GM23338 (cell line): Measurements from ENCODE around the gene BSX.
A peak's percentile ranks its signal among the peaks of the same experiment; 100 is the strongest.

Source experiments
- CREB1 ChIP-seq: fragments of 250-450 bp; sonication (Bioruptor Pico); IDR thresholded peaks from 2 replicates; pipeline ENCODE4 v1.5.0; 2020; ENCODE audit warnings: low read depth, mild to moderate bottlenecking, moderate library complexity
- ETS1 ChIP-seq: IDR thresholded peaks from 2 replicates; pipeline ENCODE4 v1.6.1; 2016; ENCODE audit warnings: antibody characterized with exemption
- EZH2 ChIP-seq: fragments of 200-600 bp; sonication (generic); IDR thresholded peaks from one replicate; pipeline ENCODE4 v1.8.0; 2017; ENCODE audit warnings: antibody characterized with exemption, mild to moderate bottlenecking, low read depth; ENCODE audit not compliant: unreplicated experiment
- EZH2phosphoT487 ChIP-seq: fragments of 200-600 bp; sonication (generic); IDR thresholded peaks from one replicate; pipeline ENCODE4 v1.8.1; 2018; ENCODE audit warnings: antibody characterized with exemption; ENCODE audit not compliant: unreplicated experiment
- JUNB ChIP-seq: IDR thresholded peaks from one replicate; pipeline ENCODE4 v1.6.1; 2016; ENCODE audit warnings: antibody characterized with exemption; ENCODE audit not compliant: unreplicated experiment
- NANOG ChIP-seq: IDR thresholded peaks from 2 replicates; pipeline ENCODE4 v1.6.1; 2016; ENCODE audit warnings: antibody characterized with exemption, borderline replicate concordance
- POLR2AphosphoS5 ChIP-seq: IDR thresholded peaks from 2 replicates; pipeline ENCODE4 v1.6.1; 2016; ENCODE audit warnings: antibody characterized with exemption, low read depth
- REST ChIP-seq: IDR thresholded peaks from one replicate; pipeline ENCODE4 v1.6.1; 2018; ENCODE audit warnings: antibody characterized with exemption; ENCODE audit not compliant: unreplicated experiment
- STAT1 ChIP-seq: IDR thresholded peaks from one replicate; pipeline ENCODE4 v1.6.1; 2016; ENCODE audit warnings: antibody characterized with exemption; ENCODE audit not compliant: unreplicated experiment
- ZNF114 ChIP-seq: fragments of 250-450 bp; sonication (Bioruptor Pico); IDR thresholded peaks from 2 replicates; pipeline ENCODE4 v1.5.0; 2020; ENCODE audit warnings: mild to moderate bottlenecking, moderate library complexity
- ZNF331 ChIP-seq: fragments of 250-450 bp; sonication (Bioruptor Pico); IDR thresholded peaks from 2 replicates; pipeline ENCODE4 v1.5.0; 2020; ENCODE audit warnings: low read depth, mild to moderate bottlenecking, moderate library complexity
- TF ChIP-seq, protein P1 (sequence below), 2 experiments: fragments of 200-600 bp in 1 of 2; sonication (generic) in 1 of 2; conservative IDR thresholded peaks; 2 replicates each; pipeline versions ENCODE4 v1.5.1 to v1.6.1; 2016 to 2017; ENCODE audit warnings: antibody characterized with exemption in 2 of 2, low read depth in 2 of 2, mild to moderate bottlenecking in 2 of 2, moderate library complexity in 1 of 2
- TF ChIP-seq, protein P2 (sequence below): fragments of 250-450 bp; sonication (Bioruptor Pico); IDR thresholded peaks from 2 replicates; pipeline ENCODE4 v1.5.0; 2020; ENCODE audit warnings: mild to moderate bottlenecking, moderate library complexity

GRCh38 chr11:122976734-122977469, 4.7 kb downstream of the BSX start:
- TF ChIP-seq EZH2phosphoT487 = no peak
- TF ChIP-seq, protein P1, sequence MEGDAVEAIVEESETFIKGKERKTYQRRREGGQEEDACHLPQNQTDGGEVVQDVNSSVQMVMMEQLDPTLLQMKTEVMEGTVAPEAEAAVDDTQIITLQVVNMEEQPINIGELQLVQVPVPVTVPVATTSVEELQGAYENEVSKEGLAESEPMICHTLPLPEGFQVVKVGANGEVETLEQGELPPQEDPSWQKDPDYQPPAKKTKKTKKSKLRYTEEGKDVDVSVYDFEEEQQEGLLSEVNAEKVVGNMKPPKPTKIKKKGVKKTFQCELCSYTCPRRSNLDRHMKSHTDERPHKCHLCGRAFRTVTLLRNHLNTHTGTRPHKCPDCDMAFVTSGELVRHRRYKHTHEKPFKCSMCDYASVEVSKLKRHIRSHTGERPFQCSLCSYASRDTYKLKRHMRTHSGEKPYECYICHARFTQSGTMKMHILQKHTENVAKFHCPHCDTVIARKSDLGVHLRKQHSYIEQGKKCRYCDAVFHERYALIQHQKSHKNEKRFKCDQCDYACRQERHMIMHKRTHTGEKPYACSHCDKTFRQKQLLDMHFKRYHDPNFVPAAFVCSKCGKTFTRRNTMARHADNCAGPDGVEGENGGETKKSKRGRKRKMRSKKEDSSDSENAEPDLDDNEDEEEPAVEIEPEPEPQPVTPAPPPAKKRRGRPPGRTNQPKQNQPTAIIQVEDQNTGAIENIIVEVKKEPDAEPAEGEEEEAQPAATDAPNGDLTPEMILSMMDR (conservative IDR thresholded peaks at IDR 0.05; ENCODE audit: low read depth in 2 of 2) = no peak
- no peak for TF ChIP-seq POLR2AphosphoS5
- TF ChIP-seq CREB1 = peak; percentile 29; the same call in 1 of the 2 replicates
- TF ChIP-seq ETS1 = no peak
- peak; percentile 94 for TF ChIP-seq EZH2
- no peak for TF ChIP-seq REST
- no peak for TF ChIP-seq JUNB
- no peak for TF ChIP-seq NANOG
- no peak for TF ChIP-seq ZNF114 (CRISPR knock-in tag)
- no peak for TF ChIP-seq STAT1
- TF ChIP-seq, protein P2, sequence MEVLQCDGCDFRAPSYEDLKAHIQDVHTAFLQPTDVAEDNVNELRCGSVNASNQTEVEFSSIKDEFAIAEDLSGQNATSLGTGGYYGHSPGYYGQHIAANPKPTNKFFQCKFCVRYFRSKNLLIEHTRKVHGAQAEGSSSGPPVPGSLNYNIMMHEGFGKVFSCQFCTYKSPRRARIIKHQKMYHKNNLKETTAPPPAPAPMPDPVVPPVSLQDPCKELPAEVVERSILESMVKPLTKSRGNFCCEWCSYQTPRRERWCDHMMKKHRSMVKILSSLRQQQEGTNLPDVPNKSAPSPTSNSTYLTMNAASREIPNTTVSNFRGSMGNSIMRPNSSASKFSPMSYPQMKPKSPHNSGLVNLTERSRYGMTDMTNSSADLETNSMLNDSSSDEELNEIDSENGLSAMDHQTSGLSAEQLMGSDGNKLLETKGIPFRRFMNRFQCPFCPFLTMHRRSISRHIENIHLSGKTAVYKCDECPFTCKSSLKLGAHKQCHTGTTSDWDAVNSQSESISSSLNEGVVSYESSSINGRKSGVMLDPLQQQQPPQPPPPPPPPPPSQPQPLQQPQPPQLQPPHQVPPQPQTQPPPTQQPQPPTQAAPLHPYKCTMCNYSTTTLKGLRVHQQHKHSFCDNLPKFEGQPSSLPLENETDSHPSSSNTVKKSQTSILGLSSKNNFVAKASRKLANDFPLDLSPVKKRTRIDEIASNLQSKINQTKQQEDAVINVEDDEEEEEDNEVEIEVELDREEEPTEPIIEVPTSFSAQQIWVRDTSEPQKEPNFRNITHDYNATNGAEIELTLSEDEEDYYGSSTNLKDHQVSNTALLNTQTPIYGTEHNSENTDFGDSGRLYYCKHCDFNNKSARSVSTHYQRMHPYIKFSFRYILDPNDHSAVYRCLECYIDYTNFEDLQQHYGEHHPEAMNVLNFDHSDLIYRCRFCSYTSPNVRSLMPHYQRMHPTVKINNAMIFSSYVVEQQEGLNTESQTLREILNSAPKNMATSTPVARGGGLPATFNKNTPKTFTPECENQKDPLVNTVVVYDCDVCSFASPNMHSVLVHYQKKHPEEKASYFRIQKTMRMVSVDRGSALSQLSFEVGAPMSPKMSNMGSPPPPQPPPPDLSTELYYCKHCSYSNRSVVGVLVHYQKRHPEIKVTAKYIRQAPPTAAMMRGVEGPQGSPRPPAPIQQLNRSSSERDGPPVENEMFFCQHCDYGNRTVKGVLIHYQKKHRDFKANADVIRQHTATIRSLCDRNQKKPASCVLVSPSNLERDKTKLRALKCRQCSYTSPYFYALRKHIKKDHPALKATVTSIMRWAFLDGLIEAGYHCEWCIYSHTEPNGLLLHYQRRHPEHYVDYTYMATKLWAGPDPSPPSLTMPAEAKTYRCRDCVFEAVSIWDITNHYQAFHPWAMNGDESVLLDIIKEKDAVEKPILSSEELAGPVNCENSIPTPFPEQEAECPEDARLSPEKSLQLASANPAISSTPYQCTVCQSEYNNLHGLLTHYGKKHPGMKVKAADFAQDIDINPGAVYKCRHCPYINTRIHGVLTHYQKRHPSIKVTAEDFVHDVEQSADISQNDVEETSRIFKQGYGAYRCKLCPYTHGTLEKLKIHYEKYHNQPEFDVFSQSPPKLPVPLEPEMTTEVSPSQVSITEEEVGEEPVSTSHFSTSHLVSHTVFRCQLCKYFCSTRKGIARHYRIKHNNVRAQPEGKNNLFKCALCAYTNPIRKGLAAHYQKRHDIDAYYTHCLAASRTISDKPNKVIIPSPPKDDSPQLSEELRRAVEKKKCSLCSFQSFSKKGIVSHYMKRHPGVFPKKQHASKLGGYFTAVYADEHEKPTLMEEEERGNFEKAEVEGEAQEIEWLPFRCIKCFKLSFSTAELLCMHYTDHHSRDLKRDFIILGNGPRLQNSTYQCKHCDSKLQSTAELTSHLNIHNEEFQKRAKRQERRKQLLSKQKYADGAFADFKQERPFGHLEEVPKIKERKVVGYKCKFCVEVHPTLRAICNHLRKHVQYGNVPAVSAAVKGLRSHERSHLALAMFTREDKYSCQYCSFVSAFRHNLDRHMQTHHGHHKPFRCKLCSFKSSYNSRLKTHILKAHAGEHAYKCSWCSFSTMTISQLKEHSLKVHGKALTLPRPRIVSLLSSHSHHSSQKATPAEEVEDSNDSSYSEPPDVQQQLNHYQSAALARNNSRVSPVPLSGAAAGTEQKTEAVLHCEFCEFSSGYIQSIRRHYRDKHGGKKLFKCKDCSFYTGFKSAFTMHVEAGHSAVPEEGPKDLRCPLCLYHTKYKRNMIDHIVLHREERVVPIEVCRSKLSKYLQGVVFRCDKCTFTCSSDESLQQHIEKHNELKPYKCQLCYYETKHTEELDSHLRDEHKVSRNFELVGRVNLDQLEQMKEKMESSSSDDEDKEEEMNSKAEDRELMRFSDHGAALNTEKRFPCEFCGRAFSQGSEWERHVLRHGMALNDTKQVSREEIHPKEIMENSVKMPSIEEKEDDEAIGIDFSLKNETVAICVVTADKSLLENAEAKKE (CRISPR knock-in tag) = no peak
- no peak for TF ChIP-seq ZNF331
